ENCODE results near the gene FOXO6.

Gene FOXO6

GRCh38 chr1:41411229-41411628 is 50.0 kb downstream of the FOXO6 start:
- DNase-seq, result no peak

GRCh38 chr1:41412748-41413147 is 51.5 kb downstream of the FOXO6 start:
- no peak for DNase-seq

GRCh38 chr1:41413748-41414281 is 52.6 kb downstream of the FOXO6 start:
- no peak for DNase-seq

- no peak for DNase-seq
These were observed 53.1 kb downstream of the FOXO6 start for GRCh38 chr1:41414296-41414695.

GRCh38 chr1:41414716-41415306 is 53.6 kb downstream of the FOXO6 start:
- no peak for DNase-seq

- no peak for DNase-seq
These were observed 54.8 kb downstream of the FOXO6 start for GRCh38 chr1:41416081-41416480.

GRCh38 chr1:41416552-41417334 is 55.5 kb downstream of the FOXO6 start:
- DNase-seq, result peak; percentile 57 to 65

GRCh38 chr1:41417335-41417682 is 56.1 kb downstream of the FOXO6 start:
- DNase-seq, result no peak

- no peak for DNase-seq
These were observed 56.5 kb downstream of the FOXO6 start for GRCh38 chr1:41417746-41418145.

GRCh38 chr1:41418857-41419583 is 57.8 kb downstream of the FOXO6 start:
- DNase-seq, result no peak

GRCh38 chr1:41419584-41420295 is 58.5 kb downstream of the FOXO6 start:
- DNase-seq, result no peak

- DNase-seq, result no peak
These were observed 59.1 kb downstream of the FOXO6 start for GRCh38 chr1:41420351-41420750.

- DNase-seq, result no peak
These were observed 59.6 kb downstream of the FOXO6 start for GRCh38 chr1:41420860-41421259.

GRCh38 chr1:41422306-41422705 is 61.1 kb downstream of the FOXO6 start:
- no peak for DNase-seq

GRCh38 chr1:41423511-41424191 is 62.4 kb downstream of the FOXO6 start:
- DNase-seq, result no peak

GRCh38 chr1:41424581-41425118 is 63.4 kb downstream of the FOXO6 start:
- DNase-seq, result no peak

GRCh38 chr1:41425369-41425768 is 64.1 kb downstream of the FOXO6 start:
- no peak for DNase-seq

GRCh38 chr1:41426201-41426890 is 65.1 kb downstream of the FOXO6 start:
- DNase-seq, result no peak

- DNase-seq, result no peak
These were observed 66.1 kb downstream of the FOXO6 start for GRCh38 chr1:41427122-41427913.

- no peak for DNase-seq
These were observed 66.9 kb downstream of the FOXO6 start for GRCh38 chr1:41427916-41428737.

Data from stimulated activated CD4-positive, alpha-beta T cell treated with anti-CD3 and anti-CD28 coated beads, Interleukin-2, amount 100 ng/mL, for 48 hours (primary cell).